Chondrocyte (in vitro differentiated cells): Measurements from ENCODE around the gene MLF1. TPM values are rescaled to one million over a fixed set of nuclear protein-coding genes. Genes with fewer than 3 reads are reported as not detected.

Source experiments
- DNase-seq: peaks from one replicate; pipeline ENCODE4 v3.0.0; 2021; ENCODE audit warnings: mixed read lengths, low spot score
- H3K27ac Mint-ChIP-seq: one replicate; pipeline ENCODE4 v1.8.0; 2021; ENCODE audit warnings: mild to moderate bottlenecking, moderate library complexity, mixed read lengths; ENCODE audit not compliant: unreplicated experiment
- H3K27me3 Mint-ChIP-seq: 2 replicates; pipeline ENCODE4 v1.8.0; 2021; ENCODE audit warnings: low read depth, mixed read lengths
- H3K36me3 Mint-ChIP-seq: 2 replicates; pipeline ENCODE4 v1.8.0; 2021; ENCODE audit warnings: low read depth, mixed read lengths
- H3K4me1 Mint-ChIP-seq: 2 replicates; pipeline ENCODE4 v1.8.0; 2021; ENCODE audit warnings: low read depth, mild to moderate bottlenecking, mixed read lengths
- H3K4me3 Mint-ChIP-seq: one replicate; pipeline ENCODE4 v1.8.0; 2021; ENCODE audit warnings: mild to moderate bottlenecking, moderate library complexity, mixed read lengths; ENCODE audit not compliant: unreplicated experiment
- H3K9me3 Mint-ChIP-seq: 2 replicates; pipeline ENCODE4 v1.8.0; 2021; ENCODE audit warnings: low read depth, mixed read lengths
- CTCF ChIP-seq: fragments of 200-600 bp; sonication (generic); IDR thresholded peaks from 2 replicates; pipeline ENCODE4 v1.5.0; 2021; ENCODE audit warnings: antibody characterized with exemption, mild to moderate bottlenecking, moderate library complexity
- total RNA-seq: library from RNA; stranded (reverse); gene quantifications from 3 replicates; pipeline ENCODE4 v1.2.1, GENCODE V29; 2021

The MLF1 gene
- total RNA-seq, 1 donor from 2014 or later = 13.7 TPM

GRCh38 chr3:158552124-158552523 lies 18.9 kb upstream of the MLF1 start:
- no peak for TF ChIP-seq CTCF
- Mint-ChIP-seq H3K4me3 (no peak overlapping the region), H3K9me3 (peaks cover 2% of the 10 kb centered on the region), H3K27ac (no peak overlapping the region), H3K27me3 (peaks cover 2% of the 10 kb centered on the region), H3K4me1 (no peaks in the 10 kb centered on the region), H3K36me3 (peaks cover 2% of the 10 kb centered on the region)
- DNase-seq = no peak

GRCh38 chr3:158559504-158559903 lies 11.5 kb upstream of the MLF1 start:
- Mint-ChIP-seq H3K27ac (no peak overlapping the region), H3K4me1 (no peaks in the 10 kb centered on the region), H3K36me3 (no peaks in the 10 kb centered on the region), H3K4me3 (no peak overlapping the region), H3K9me3 (no peaks in the 10 kb centered on the region), H3K27me3 (peaks cover 2% of the 10 kb centered on the region)
- DNase-seq = no peak
- TF ChIP-seq CTCF = no peak

- Mint-ChIP-seq H3K9me3 (peaks cover 4% of the 10 kb centered on the region), H3K27me3 (peaks cover 2% of the 10 kb centered on the region), H3K27ac (no peak overlapping the region), H3K36me3 (no peaks in the 10 kb centered on the region), H3K4me3 (no peak overlapping the region), H3K4me1 (no peaks in the 10 kb centered on the region)
- DNase-seq = no peak
- TF ChIP-seq CTCF = no peak
Observed at GRCh38 chr3:158560979-158561378, 10.0 kb upstream of the MLF1 start.

- Mint-ChIP-seq H3K27ac (no peak overlapping the region), H3K36me3 (no peaks in the 10 kb centered on the region), H3K4me1 (no peaks in the 10 kb centered on the region), H3K4me3 (no peak overlapping the region), H3K27me3 (peaks cover 3% of the 10 kb centered on the region), H3K9me3 (peaks cover 4% of the 10 kb centered on the region)
- TF ChIP-seq CTCF = no peak
- no peak for DNase-seq
Observed at GRCh38 chr3:158562674-158563073, 8.3 kb upstream of the MLF1 start.

- Mint-ChIP-seq H3K9me3 (peaks cover 4% of the 10 kb centered on the region), H3K4me1 (no peaks in the 10 kb centered on the region), H3K36me3 (no peaks in the 10 kb centered on the region), H3K27me3 (peaks cover 3% of the 10 kb centered on the region), H3K4me3 (no peak overlapping the region), H3K27ac (no peak overlapping the region)
- DNase-seq = no peak
- no peak for TF ChIP-seq CTCF
Observed at GRCh38 chr3:158563076-158563475, 7.9 kb upstream of the MLF1 start.
